GM19099 (cell line): ENCODE data around the gene MATN1.

Experiments used
- POLR2A ChIP-seq: IDR thresholded peaks from 3 replicates; pipeline ENCODE4 v1.6.1; 2011; ENCODE audit warnings: low read depth; ENCODE audit not compliant: insufficient read length; ENCODE audit errors: extremely low read depth

MATN1 gene

DNA sequence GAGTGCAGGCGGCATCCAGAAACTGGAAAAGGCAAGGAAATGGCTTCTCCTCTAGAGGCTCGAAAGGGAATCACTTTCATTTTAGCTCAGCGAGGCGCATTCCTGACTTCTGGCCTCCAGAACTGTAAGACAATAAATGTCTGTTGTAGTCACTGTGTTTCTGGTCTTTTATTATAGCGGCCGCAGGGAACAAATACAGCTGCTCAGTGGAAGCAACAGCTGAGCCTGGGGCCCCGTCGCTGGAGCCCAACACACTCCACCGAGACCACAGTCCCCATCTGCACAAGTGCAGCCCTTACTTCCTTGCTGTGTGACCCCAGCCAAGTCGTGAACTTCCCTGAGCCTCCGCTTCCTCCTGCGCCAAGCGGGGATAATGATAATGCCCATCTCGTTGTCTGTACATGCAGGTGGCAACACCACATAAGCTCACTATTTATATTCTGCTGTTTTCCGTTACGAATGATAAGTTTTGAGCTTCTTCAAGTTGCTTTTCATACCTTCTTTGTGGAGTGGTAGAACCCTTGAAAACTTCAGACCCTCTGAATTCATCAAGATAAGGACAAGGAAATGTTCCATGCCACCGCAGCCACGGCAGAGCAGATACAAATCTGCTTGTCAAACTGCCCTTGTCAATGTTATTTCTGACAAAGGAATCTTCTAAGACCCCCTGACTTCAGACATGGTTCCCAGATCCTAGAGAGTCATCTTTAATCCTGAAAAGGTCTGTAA, 37.4 kb upstream of the MATN1 start:
- peak; percentile 12 for TF ChIP-seq POLR2A

GRCh38 chr1:30759718-30760281, 36.4 kb upstream of the MATN1 start:
- TF ChIP-seq POLR2A: peak; percentile 34

DNA sequence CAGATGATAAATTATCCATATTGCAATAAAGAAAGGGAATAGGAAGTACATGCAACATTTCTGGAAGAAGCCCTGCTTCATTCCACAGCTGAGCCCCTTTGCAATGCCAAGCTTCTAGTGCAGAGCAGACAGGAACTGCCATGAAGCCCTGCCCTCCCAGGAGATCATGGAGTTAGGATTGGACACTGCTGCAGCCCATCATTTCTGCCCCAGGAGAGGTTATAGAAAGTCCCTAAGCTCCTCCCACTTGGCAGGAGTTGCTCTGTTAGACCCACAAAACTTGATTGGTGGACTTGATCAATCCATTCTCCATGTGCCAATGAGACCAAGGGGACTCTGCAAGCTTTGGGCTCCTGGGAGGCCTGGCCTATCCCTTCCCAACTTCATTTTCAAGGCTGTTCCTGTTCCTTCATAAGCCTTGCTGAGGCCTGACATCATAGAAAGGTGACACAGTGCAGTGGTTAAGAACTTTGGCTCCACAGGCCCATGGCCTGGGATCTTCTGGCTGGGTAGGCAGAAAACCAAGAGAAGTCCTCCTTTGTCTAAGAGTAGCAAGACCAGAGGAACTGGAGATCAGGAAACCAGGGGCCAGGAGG, 35.5 kb upstream of the MATN1 start:
- TF ChIP-seq POLR2A: no peak

GRCh38 chr1:30758121-30758688, 34.8 kb upstream of the MATN1 start:
- TF ChIP-seq POLR2A: no peak

- TF ChIP-seq POLR2A: peak; percentile 93
Observed at GRCh38 chr1:30757352-30758120, 34.2 kb upstream of the MATN1 start, which contains the start of gene LAPTM5. Gene LAPTM5 (minus strand): TSS chr1:30757774. CDS start chr1:30757745, 29 bp downstream.

DNA sequence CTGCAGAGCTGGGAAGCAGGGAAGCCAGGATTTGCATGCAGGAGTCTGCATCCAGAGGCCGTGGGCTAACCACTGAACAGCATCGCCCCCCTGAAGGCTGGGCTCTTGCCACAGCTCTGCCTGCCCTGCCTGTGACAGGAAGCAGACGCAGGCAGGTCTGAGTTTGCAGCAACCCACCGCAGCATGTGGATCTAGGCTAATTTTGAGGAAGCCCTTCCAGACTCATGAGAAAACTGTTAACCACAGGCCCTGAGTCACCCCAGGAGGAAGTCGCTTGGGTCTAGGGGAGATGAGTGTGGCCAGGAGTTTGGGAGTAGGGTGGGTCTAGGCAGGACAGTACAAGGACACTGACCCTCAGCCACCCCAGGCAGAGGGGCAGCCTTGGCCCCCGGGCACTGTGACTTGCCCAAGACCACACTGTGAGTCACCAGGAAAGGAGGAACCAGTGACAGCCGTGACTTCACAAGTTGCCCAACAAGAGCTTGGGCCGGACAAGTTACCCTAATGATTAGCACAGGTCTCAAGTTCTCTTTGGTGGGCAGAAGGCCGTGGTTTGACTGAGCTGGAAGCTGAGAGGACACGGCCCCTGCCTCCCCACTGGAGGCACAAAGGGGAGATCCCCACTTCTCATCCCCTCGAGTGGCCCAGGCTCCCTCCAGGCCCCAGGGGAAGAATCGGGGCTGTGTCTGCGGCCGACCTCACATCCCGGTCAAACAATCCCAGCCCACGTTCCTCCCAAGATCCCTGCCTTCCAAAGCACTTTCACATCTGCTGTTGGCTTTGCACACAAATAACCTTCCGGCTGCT, 33.4 kb upstream of the MATN1 start:
- peak; percentile 58 for TF ChIP-seq POLR2A

DNA sequence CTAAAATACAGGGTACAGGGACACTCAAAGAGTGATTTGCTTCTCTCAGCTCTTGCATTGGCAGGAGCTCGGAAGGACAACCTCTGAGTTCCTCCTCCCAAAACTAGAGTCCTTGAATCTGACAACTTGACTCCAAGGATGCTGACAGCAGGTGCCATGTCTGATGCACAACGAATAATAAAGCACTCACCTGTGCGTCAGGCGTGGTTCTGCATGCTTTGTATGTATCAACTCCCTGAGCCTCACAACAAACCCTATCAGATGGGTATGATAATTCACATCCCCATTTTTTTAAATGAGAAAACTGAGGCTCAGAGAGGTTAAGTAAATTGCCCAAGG, 32.8 kb upstream of the MATN1 start:
- no peak for TF ChIP-seq POLR2A

DNA sequence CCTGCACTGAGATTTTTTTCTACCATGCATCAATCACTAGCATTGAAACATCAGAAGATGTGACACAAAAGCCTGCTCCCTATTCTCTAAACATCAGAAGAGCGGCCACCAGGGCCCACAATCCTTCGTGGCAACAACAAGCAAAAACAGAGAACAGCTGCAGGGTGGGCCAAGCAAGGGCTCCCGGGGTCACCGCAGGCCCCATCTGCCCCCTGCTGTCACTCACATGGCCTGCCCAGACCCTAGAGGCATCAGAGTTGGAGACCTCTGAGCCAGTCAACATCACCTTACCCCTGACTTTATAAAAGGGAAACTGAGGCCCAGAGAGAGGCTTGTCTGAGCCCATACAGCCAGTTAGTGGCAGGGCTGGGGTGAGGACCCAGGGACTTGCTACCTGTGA, 32.4 kb upstream of the MATN1 start:
- no peak for TF ChIP-seq POLR2A

DNA sequence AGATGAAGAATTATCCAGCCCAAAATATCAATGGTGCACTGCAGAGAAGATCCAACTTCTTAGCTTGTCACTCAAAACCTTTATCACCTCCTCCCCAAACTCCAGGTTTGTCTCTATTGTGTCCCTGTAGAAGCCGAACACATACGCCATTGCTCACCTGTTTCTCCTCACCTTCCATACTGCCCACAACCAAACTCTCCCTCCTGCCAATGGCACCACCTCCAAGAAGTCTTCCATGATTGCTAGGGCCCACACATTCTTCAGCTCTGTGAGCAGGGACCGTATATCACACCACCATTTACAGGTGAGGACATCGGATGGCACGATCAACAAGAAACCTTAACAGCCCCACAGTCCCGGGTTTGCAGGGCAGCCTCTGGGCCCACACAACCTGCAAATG, 31.9 kb upstream of the MATN1 start:
- no peak for TF ChIP-seq POLR2A

- peak; percentile 53 for TF ChIP-seq POLR2A
Observed at GRCh38 chr1:30754684-30755171, 31.3 kb upstream of the MATN1 start.

DNA sequence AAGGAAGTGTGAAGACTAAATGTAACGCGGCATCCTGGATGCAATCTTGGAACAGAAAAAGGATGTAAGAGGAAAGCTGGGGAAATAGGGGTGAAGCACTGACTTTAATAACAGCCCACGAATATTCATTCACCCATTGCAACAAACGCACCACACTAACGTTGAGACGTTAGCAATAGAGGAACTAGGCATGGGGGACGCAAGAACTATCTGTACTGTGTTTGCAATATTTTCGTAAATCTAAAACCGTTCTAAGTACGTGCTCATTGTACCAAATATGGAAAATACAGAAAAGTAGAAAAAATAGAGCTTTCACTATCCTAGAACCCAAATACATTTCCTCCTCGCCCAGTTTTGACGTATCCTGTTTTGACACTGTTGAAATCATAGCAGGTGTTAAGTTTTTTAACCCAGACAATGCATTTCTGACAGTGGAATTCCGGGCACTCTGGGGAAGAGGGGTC, 30.3 kb upstream of the MATN1 start:
- peak; percentile 58 for TF ChIP-seq POLR2A

DNA sequence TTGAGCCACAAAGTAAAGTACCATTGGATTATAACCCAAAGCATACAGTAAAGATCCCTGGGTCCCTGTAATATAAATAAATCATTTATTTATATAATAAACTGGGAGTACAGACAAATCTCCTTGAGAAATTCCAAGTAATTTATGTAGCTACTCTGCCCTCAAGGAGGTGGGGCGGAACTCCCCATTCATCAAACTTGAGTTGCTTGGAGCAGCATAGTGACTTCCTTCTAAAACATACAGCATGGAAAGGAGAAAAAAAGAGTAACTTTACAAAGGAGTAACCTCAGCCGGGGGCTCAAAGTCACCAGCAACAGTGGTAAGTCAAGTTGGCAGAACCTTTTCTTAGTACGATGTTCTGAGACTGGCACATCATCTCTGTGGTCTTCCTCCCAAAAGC, 29.7 kb upstream of the MATN1 start:
- TF ChIP-seq POLR2A: no peak

DNA sequence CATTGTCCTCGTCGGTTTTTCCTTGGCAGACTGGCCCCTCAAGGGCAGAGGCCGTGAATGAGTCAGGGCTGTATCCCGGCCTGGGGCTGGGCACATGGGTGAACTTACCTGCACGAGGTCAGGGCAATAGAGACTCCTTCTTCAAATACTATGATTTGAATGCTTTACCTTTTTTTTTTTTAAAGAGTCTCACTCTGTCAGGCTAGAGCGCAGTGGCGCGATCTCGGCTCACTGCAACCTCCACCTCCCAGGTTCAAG, 29.2 kb upstream of the MATN1 start:
- no peak for TF ChIP-seq POLR2A

DNA sequence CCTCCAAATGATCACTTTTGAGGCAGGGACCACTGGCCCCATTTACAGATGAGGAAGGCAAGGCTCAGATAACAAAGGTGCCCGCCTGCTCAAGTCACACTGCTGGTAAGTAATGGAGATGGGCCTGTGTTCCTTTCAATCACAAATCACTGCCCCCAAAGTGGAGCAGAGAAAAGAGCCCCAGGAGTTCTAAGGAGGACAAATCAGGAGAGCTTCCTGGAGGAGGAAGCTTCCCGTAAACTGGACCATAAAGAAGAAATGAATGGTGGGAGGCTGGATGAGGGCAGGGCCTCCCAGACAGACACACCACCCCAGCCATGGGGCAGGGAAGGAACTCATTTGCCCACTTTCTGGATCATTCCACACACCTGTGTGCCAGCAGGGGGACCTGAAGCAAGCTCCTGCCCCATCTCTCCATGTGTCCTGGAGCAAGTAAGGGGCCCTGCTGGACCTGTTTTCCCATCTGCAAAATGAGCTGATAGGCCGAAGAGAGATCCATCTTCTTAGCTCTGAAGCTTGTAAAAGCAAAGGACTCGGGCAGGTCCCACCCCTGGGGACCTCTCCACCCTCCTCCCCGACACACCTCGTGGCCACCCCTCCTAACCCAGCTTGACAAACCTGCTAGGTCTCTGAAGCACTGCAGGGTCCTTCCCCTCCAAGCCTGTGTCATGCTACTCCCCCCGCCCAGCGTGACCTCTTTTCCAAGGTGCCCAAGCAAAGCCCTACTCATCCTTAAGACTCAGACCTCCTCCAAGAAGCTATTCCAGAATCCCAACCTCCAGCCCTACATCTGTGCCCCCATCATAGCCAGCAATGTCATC, 28.7 kb upstream of the MATN1 start:
- peak; percentile 51 for TF ChIP-seq POLR2A
